NCI-H2196 (cell line): Measurements from ENCODE around the gene SEPTIN12.

Source experiments
- DNase-seq: peaks from one replicate; lab custom pipeline; 2025; ENCODE audit not compliant: unreplicated experiment; lab: John Stamatoyannopoulos, UW

SEPTIN12 gene

GRCh38 chr16:4803401-4803844 is 15.3 kb upstream of the SEPTIN12 start:
- no peak for DNase-seq

GRCh38 chr16:4802659-4803287 is 14.6 kb upstream of the SEPTIN12 start:
- peak; percentile 96 for DNase-seq

GRCh38 chr16:4801962-4802658 is 14.0 kb upstream of the SEPTIN12 start, which contains the start of gene ROGDI:
Gene ROGDI (minus strand): TSS chr16:4802633. CDS start chr16:4802571, 62 bp downstream.
- peak; percentile 91 for DNase-seq

GRCh38 chr16:4801051-4801961 is 13.2 kb upstream of the SEPTIN12 start:
- DNase-seq, result no peak

- peak; percentile 82 for DNase-seq
Observed at GRCh38 chr16:4800290-4801041, 12.3 kb upstream of the SEPTIN12 start.

GRCh38 chr16:4799171-4799855 is 11.2 kb upstream of the SEPTIN12 start:
- DNase-seq, result no peak

GRCh38 chr16:4798456-4798855 is 10.3 kb upstream of the SEPTIN12 start:
- DNase-seq, result no peak

GRCh38 chr16:4797805-4798252 is 9.7 kb upstream of the SEPTIN12 start:
- DNase-seq, result no peak

GRCh38 chr16:4796982-4797804 is 9.0 kb upstream of the SEPTIN12 start:
- no peak for DNase-seq

- no peak for DNase-seq
Observed at GRCh38 chr16:4795828-4796572, 7.9 kb upstream of the SEPTIN12 start.

- DNase-seq, result peak; percentile 80
Observed at GRCh38 chr16:4795181-4795827, 7.2 kb upstream of the SEPTIN12 start, which contains the start of gene SMIM22. Gene SMIM22 (plus strand): TSS chr16:4795369. CDS start chr16:4795735, 366 bp downstream.

- DNase-seq, result no peak
Observed at GRCh38 chr16:4792951-4793513, 4.9 kb upstream of the SEPTIN12 start.

GRCh38 chr16:4790871-4791270 is 2.7 kb upstream of the SEPTIN12 start:
- no peak for DNase-seq

GRCh38 chr16:4790261-4790660 is 2.1 kb upstream of the SEPTIN12 start:
- no peak for DNase-seq

- no peak for DNase-seq
Observed at GRCh38 chr16:4788910-4789309, 765 bp upstream of the SEPTIN12 start.

- DNase-seq, result no peak
Observed at GRCh38 chr16:4788489-4788889, 344 bp upstream of the SEPTIN12 start.

- DNase-seq, result no peak
Observed at GRCh38 chr16:4787068-4787467, 1.1 kb downstream of the SEPTIN12 start.
